Type B pancreatic cell (in vitro differentiated cells): Measurements from ENCODE around the gene OSMR. TPM values are rescaled to one million over a fixed set of nuclear protein-coding genes. Genes with fewer than 3 reads are reported as not detected.

Source experiments
- DNase-seq: peaks from one replicate; pipeline ENCODE4 v3.0.0; 2021; ENCODE audit warnings: mixed read lengths; ENCODE audit not compliant: unreplicated experiment; ENCODE audit errors: extremely low spot score
- H3K27ac Mint-ChIP-seq: 2 replicates; pipeline ENCODE4 v1.8.0; 2021; ENCODE audit warnings: mild to moderate bottlenecking, mixed read lengths
- H3K27me3 Mint-ChIP-seq: 2 replicates; pipeline ENCODE4 v1.8.0; 2021; ENCODE audit warnings: mixed read lengths
- H3K36me3 Mint-ChIP-seq: 2 replicates; pipeline ENCODE4 v1.8.0; 2021; ENCODE audit warnings: mixed read lengths
- H3K4me1 Mint-ChIP-seq: one replicate; pipeline ENCODE4 v1.8.0; 2021; ENCODE audit warnings: mixed read lengths; ENCODE audit not compliant: unreplicated experiment
- H3K4me3 Mint-ChIP-seq: 2 replicates; pipeline ENCODE4 v1.8.0; 2021; ENCODE audit warnings: mild to moderate bottlenecking, mixed read lengths
- H3K9me3 Mint-ChIP-seq: 2 replicates; pipeline ENCODE4 v1.8.0; 2021; ENCODE audit warnings: mixed read lengths
- total RNA-seq: library from RNA; stranded (reverse); gene quantifications from 2 replicates; pipeline ENCODE4 v1.2.1, GENCODE V29; 2021; ENCODE audit warnings: low replicate concordance
- TF ChIP-seq, protein P1 (sequence below): fragments of 200-600 bp; sonication (generic); conservative IDR thresholded peaks from 2 replicates; pipeline ENCODE4 v1.5.0; 2021; ENCODE audit warnings: antibody characterized with exemption, mild to moderate bottlenecking

OSMR gene
- total RNA-seq, 1 donor from 2014 or later = 1.3 TPM

GRCh38 chr5:38802125-38802524, 43.7 kb upstream of the OSMR start:
- H3K4me1 Mint-ChIP-seq = no peaks in the 10 kb centered on the region
- H3K36me3 Mint-ChIP-seq = no peaks in the 10 kb centered on the region
- no peak overlapping the region for H3K27ac Mint-ChIP-seq
- no peak for DNase-seq
- no peaks in the 10 kb centered on the region for H3K27me3 Mint-ChIP-seq
- TF ChIP-seq, protein P1, sequence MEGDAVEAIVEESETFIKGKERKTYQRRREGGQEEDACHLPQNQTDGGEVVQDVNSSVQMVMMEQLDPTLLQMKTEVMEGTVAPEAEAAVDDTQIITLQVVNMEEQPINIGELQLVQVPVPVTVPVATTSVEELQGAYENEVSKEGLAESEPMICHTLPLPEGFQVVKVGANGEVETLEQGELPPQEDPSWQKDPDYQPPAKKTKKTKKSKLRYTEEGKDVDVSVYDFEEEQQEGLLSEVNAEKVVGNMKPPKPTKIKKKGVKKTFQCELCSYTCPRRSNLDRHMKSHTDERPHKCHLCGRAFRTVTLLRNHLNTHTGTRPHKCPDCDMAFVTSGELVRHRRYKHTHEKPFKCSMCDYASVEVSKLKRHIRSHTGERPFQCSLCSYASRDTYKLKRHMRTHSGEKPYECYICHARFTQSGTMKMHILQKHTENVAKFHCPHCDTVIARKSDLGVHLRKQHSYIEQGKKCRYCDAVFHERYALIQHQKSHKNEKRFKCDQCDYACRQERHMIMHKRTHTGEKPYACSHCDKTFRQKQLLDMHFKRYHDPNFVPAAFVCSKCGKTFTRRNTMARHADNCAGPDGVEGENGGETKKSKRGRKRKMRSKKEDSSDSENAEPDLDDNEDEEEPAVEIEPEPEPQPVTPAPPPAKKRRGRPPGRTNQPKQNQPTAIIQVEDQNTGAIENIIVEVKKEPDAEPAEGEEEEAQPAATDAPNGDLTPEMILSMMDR = no peak
- H3K4me3 Mint-ChIP-seq = no peak overlapping the region
- no peaks in the 10 kb centered on the region for H3K9me3 Mint-ChIP-seq

DNA sequence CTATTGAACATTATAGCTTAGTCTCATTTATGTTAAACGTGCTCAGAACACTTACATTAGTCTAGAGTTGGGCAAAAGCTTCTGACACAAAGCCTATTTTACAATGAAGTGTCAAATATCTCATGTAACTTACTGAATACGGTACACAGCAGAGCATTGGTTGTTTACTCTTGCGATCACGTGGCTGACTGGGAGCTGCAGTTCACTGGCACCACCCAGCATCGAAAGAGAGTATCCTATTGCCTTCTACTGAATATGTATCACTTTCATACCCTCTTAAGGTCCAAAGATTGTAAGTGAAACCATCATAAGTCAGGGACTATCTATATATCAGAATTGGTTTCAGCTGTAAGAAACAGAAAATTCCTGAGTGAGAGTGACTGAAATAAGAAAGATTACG, 42.6 kb upstream of the OSMR start:
- Mint-ChIP-seq H3K36me3 (no peaks in the 10 kb centered on the region), H3K27me3 (no peaks in the 10 kb centered on the region), H3K4me1 (no peaks in the 10 kb centered on the region), H3K4me3 (no peak overlapping the region), H3K27ac (no peak overlapping the region), H3K9me3 (no peaks in the 10 kb centered on the region)
- no peak for DNase-seq
- TF ChIP-seq, protein P1 = no peak

GRCh38 chr5:38806775-38807258, 39.0 kb upstream of the OSMR start:
- Mint-ChIP-seq H3K4me1 (peaks cover 7% of the 10 kb centered on the region), H3K27me3 (peaks cover 3% of the 10 kb centered on the region), H3K9me3 (no peaks in the 10 kb centered on the region), H3K36me3 (no peaks in the 10 kb centered on the region), H3K4me3 (no peak overlapping the region), H3K27ac (no peak overlapping the region)
- TF ChIP-seq, protein P1 = no peak
- no peak for DNase-seq

GRCh38 chr5:38807570-38808483, 38.0 kb upstream of the OSMR start:
- Mint-ChIP-seq H3K36me3 (no peaks in the 10 kb centered on the region), H3K27ac (no peak overlapping the region), H3K4me3 (no peak overlapping the region), H3K4me1 (peaks cover 7% of the 10 kb centered on the region), H3K27me3 (peaks cover 3% of the 10 kb centered on the region), H3K9me3 (no peaks in the 10 kb centered on the region)
- no peak for DNase-seq
- TF ChIP-seq, protein P1 = no peak

- Mint-ChIP-seq H3K9me3 (no peaks in the 10 kb centered on the region), H3K27ac (no peak overlapping the region), H3K4me3 (no peak overlapping the region)
These were observed 37.0 kb upstream of the OSMR start for GRCh38 chr5:38808666-38809343.

More at GRCh38 chr5:38808666-38809343, 37.0 kb upstream of the OSMR start:
- Mint-ChIP-seq H3K4me1 (peaks cover 7% of the 10 kb centered on the region), H3K27me3 (peaks cover 3% of the 10 kb centered on the region), H3K36me3 (no peaks in the 10 kb centered on the region)
- DNase-seq = no peak
- TF ChIP-seq, protein P1 = no peak
